Cortex of kidney (tissue), 1 donor: ENCODE measurements around the gene HDAC6.

Source experiments
- DNase-seq: peaks from one replicate; lab custom pipeline; 2025; lab: John Stamatoyannopoulos, UW

The HDAC6 gene

GRCh38 chrX:48801280-48802088 lies at the start of gene HDAC6:
Gene HDAC6, plus strand, starts transcription at chrX:48802067. Its CDS starts 626 bp downstream, at chrX:48802693.
- DNase-seq = peak; percentile 49

GRCh38 chrX:48752498-48752897 lies 49.4 kb upstream of the HDAC6 start:
- no peak for DNase-seq

- no peak for DNase-seq
Measured at GRCh38 chrX:48753708-48754228, 48.1 kb upstream of the HDAC6 start.

GRCh38 chrX:48754238-48754637 lies 47.6 kb upstream of the HDAC6 start:
- no peak for DNase-seq

- DNase-seq = no peak
Measured at GRCh38 chrX:48761674-48762471, 40.0 kb upstream of the HDAC6 start, which contains the start of gene GLOD5. Gene GLOD5, plus strand, starts transcription at chrX:48761747. Its CDS starts 44 bp downstream, at chrX:48761791.

- no peak for DNase-seq
Measured at GRCh38 chrX:48769230-48769629, 32.6 kb upstream of the HDAC6 start.

- no peak for DNase-seq
Measured at GRCh38 chrX:48770296-48770695, 31.6 kb upstream of the HDAC6 start.

- DNase-seq = no peak
Measured at GRCh38 chrX:48772602-48773001, 29.3 kb upstream of the HDAC6 start.

- no peak for DNase-seq
Measured at GRCh38 chrX:48776818-48777439, 24.9 kb upstream of the HDAC6 start.

GRCh38 chrX:48779399-48779798 lies 22.5 kb upstream of the HDAC6 start:
- no peak for DNase-seq

GRCh38 chrX:48781705-48782104 lies 20.2 kb upstream of the HDAC6 start:
- no peak for DNase-seq

- no peak for DNase-seq
Measured at GRCh38 chrX:48782216-48782615, 19.7 kb upstream of the HDAC6 start.

- no peak for DNase-seq
Measured at GRCh38 chrX:48782795-48783194, 19.1 kb upstream of the HDAC6 start.

- DNase-seq = no peak
Measured at GRCh38 chrX:48784726-48785125, 17.1 kb upstream of the HDAC6 start.

GRCh38 chrX:48785186-48785539 lies 16.7 kb upstream of the HDAC6 start:
- no peak for DNase-seq

- no peak for DNase-seq
Measured at GRCh38 chrX:48785540-48786214, 16.2 kb upstream of the HDAC6 start.

GRCh38 chrX:48786341-48786800 lies 15.5 kb upstream of the HDAC6 start, which contains the start of gene GATA1:
Gene GATA1, plus strand, starts transcription at chrX:48786590. Its CDS starts 4,520 bp downstream, at chrX:48791110.
- DNase-seq = no peak

GRCh38 chrX:48786825-48787504 lies 14.9 kb upstream of the HDAC6 start:
- no peak for DNase-seq

GRCh38 chrX:48787505-48788443 lies 14.1 kb upstream of the HDAC6 start:
- DNase-seq = no peak
